NCI-H2171 treated with DMSO at 0.1 percent for 48 hours (cell line): ENCODE results near the gene FAM83G.
A peak's percentile ranks its signal among the peaks of the same experiment; 100 is the strongest.
"Not testable (repeated sequence)": the region's sequence is repeated elsewhere in the genome, so short reads cannot be mapped to it uniquely, and the experiment has no call there.

Source experiments
- DNase-seq: peaks from one replicate; lab custom pipeline; 2025; lab: John Stamatoyannopoulos, UW

The FAM83G gene

GRCh38 chr17:18954321-18954720 lies 50.2 kb downstream of the FAM83G start:
- DNase-seq = no peak

- DNase-seq = no peak
These were observed 51.3 kb downstream of the FAM83G start for GRCh38 chr17:18953231-18953728.

GRCh38 chr17:18951941-18952842 lies 52.4 kb downstream of the FAM83G start, which contains the start of gene SLC5A10:
TSS of gene SLC5A10 (plus strand) at chr17:18952165. CDS start at chr17:18952206, 41 bp downstream.
- no peak for DNase-seq

GRCh38 chr17:18950944-18951905 lies 53.3 kb downstream of the FAM83G start:
- no peak for DNase-seq

- DNase-seq = no peak
These were observed 54.2 kb downstream of the FAM83G start for GRCh38 chr17:18950346-18950745.

GRCh38 chr17:18949566-18949965 lies 55.0 kb downstream of the FAM83G start:
- no peak for DNase-seq

- no peak for DNase-seq
These were observed 56.0 kb downstream of the FAM83G start for GRCh38 chr17:18948476-18949006.

- DNase-seq = no peak
These were observed 56.7 kb downstream of the FAM83G start for GRCh38 chr17:18947866-18948265.

- DNase-seq = peak; percentile 54
These were observed 58.0 kb downstream of the FAM83G start for GRCh38 chr17:18946536-18946935.

GRCh38 chr17:18944646-18945045 lies 59.9 kb downstream of the FAM83G start:
- DNase-seq = no peak

GRCh38 chr17:18938692-18939023 lies 65.9 kb downstream of the FAM83G start:
- DNase-seq = no peak

GRCh38 chr17:18937981-18938691 lies 66.4 kb downstream of the FAM83G start:
- no peak for DNase-seq

- DNase-seq = no peak
These were observed 71.2 kb downstream of the FAM83G start for GRCh38 chr17:18933102-18934058.

- DNase-seq = no peak
These were observed 72.1 kb downstream of the FAM83G start for GRCh38 chr17:18932360-18933055.

GRCh38 chr17:18928628-18929125 lies 75.9 kb downstream of the FAM83G start:
- no peak for DNase-seq

GRCh38 chr17:18925187-18925586 lies 79.4 kb downstream of the FAM83G start:
- DNase-seq = no peak

GRCh38 chr17:18922596-18922995 lies 82.0 kb downstream of the FAM83G start:
- not testable (repeated sequence) for DNase-seq

- DNase-seq = no peak
These were observed 82.6 kb downstream of the FAM83G start for GRCh38 chr17:18921912-18922451.

- DNase-seq = no peak
These were observed 83.1 kb downstream of the FAM83G start for GRCh38 chr17:18921485-18921884.
